Measurements from ENCODE around the gene CYB561.

DNA sequence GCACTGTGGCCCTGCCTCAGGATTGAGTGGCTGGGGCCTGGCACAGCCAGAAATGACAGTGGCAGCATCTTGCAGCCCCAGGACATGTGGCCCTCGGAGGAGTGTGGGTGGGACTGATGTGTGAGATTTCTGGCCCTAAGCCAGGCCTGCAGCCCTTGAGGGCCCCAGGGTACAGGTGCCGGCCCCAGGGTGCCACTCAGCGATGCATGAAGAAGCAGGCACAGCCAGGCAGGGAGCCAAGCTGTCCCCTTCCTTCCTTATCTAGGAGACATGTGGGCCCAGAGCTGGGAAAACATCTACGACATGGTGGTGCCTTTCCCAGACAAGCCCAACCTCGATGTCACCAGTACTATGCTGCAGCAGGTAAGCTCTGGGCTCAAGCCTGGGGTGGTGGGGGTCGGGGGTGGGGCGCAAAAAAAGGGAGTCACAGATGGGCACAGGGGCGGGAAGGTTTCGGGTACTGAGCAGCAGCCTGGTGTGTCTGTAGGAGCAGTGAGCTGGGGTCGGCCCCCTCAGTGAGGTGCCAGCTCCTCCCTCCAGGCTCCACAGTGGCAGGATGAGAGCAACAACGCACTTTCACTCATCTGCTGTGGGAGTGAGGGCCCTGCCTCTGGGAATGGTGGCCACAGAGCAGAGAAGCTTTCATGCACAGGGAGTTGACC, 34.9 kb upstream of the CYB561 start:
- TF ChIP-seq, protein P1, sequence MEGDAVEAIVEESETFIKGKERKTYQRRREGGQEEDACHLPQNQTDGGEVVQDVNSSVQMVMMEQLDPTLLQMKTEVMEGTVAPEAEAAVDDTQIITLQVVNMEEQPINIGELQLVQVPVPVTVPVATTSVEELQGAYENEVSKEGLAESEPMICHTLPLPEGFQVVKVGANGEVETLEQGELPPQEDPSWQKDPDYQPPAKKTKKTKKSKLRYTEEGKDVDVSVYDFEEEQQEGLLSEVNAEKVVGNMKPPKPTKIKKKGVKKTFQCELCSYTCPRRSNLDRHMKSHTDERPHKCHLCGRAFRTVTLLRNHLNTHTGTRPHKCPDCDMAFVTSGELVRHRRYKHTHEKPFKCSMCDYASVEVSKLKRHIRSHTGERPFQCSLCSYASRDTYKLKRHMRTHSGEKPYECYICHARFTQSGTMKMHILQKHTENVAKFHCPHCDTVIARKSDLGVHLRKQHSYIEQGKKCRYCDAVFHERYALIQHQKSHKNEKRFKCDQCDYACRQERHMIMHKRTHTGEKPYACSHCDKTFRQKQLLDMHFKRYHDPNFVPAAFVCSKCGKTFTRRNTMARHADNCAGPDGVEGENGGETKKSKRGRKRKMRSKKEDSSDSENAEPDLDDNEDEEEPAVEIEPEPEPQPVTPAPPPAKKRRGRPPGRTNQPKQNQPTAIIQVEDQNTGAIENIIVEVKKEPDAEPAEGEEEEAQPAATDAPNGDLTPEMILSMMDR (IDR thresholded peaks at IDR 0.05): no peak
- TF ChIP-seq NR3C1 (CRISPR knock-in tag; conservative IDR thresholded peaks at IDR 0.05; ENCODE audit: low read depth): no peak
- no peak for TF ChIP-seq NFATC4 (CRISPR knock-in tag; IDR thresholded peaks at IDR 0.05)
- TF ChIP-seq, protein P2, sequence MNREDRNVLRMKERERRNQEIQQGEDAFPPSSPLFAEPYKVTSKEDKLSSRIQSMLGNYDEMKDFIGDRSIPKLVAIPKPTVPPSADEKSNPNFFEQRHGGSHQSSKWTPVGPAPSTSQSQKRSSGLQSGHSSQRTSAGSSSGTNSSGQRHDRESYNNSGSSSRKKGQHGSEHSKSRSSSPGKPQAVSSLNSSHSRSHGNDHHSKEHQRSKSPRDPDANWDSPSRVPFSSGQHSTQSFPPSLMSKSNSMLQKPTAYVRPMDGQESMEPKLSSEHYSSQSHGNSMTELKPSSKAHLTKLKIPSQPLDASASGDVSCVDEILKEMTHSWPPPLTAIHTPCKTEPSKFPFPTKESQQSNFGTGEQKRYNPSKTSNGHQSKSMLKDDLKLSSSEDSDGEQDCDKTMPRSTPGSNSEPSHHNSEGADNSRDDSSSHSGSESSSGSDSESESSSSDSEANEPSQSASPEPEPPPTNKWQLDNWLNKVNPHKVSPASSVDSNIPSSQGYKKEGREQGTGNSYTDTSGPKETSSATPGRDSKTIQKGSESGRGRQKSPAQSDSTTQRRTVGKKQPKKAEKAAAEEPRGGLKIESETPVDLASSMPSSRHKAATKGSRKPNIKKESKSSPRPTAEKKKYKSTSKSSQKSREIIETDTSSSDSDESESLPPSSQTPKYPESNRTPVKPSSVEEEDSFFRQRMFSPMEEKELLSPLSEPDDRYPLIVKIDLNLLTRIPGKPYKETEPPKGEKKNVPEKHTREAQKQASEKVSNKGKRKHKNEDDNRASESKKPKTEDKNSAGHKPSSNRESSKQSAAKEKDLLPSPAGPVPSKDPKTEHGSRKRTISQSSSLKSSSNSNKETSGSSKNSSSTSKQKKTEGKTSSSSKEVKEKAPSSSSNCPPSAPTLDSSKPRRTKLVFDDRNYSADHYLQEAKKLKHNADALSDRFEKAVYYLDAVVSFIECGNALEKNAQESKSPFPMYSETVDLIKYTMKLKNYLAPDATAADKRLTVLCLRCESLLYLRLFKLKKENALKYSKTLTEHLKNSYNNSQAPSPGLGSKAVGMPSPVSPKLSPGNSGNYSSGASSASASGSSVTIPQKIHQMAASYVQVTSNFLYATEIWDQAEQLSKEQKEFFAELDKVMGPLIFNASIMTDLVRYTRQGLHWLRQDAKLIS (CRISPR knock-in tag; IDR thresholded peaks at IDR 0.05; ENCODE audit: borderline replicate concordance): no peak
- TF ChIP-seq, protein P3, sequence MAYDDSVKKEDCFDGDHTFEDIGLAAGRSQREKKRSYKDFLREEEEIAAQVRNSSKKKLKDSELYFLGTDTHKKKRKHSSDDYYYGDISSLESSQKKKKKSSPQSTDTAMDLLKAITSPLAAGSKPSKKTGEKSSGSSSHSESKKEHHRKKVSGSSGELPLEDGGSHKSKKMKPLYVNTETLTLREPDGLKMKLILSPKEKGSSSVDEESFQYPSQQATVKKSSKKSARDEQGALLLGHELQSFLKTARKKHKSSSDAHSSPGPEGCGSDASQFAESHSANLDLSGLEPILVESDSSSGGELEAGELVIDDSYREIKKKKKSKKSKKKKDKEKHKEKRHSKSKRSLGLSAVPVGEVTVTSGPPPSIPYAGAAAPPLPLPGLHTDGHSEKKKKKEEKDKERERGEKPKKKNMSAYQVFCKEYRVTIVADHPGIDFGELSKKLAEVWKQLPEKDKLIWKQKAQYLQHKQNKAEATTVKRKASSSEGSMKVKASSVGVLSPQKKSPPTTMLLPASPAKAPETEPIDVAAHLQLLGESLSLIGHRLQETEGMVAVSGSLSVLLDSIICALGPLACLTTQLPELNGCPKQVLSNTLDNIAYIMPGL (CRISPR knock-in tag; IDR thresholded peaks at IDR 0.05): no peak
- TF ChIP-seq, protein P4, sequence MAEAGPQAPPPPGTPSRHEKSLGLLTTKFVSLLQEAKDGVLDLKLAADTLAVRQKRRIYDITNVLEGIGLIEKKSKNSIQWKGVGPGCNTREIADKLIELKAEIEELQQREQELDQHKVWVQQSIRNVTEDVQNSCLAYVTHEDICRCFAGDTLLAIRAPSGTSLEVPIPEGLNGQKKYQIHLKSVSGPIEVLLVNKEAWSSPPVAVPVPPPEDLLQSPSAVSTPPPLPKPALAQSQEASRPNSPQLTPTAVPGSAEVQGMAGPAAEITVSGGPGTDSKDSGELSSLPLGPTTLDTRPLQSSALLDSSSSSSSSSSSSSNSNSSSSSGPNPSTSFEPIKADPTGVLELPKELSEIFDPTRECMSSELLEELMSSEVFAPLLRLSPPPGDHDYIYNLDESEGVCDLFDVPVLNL (CRISPR knock-in tag; IDR thresholded peaks at IDR 0.05; ENCODE audit: borderline replicate concordance, low read depth): no peak
- TF ChIP-seq, protein P5, sequence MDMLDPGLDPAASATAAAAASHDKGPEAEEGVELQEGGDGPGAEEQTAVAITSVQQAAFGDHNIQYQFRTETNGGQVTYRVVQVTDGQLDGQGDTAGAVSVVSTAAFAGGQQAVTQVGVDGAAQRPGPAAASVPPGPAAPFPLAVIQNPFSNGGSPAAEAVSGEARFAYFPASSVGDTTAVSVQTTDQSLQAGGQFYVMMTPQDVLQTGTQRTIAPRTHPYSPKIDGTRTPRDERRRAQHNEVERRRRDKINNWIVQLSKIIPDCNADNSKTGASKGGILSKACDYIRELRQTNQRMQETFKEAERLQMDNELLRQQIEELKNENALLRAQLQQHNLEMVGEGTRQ (CRISPR knock-in tag; IDR thresholded peaks at IDR 0.05): no peak
- TF ChIP-seq, protein P6, sequence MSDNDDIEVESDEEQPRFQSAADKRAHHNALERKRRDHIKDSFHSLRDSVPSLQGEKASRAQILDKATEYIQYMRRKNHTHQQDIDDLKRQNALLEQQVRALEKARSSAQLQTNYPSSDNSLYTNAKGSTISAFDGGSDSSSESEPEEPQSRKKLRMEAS (CRISPR knock-in tag; IDR thresholded peaks at IDR 0.05): no peak
- no peak for TF ChIP-seq FOXJ3 (CRISPR knock-in tag; IDR thresholded peaks at IDR 0.05; ENCODE audit: borderline replicate concordance)
- TF ChIP-seq, protein P7, sequence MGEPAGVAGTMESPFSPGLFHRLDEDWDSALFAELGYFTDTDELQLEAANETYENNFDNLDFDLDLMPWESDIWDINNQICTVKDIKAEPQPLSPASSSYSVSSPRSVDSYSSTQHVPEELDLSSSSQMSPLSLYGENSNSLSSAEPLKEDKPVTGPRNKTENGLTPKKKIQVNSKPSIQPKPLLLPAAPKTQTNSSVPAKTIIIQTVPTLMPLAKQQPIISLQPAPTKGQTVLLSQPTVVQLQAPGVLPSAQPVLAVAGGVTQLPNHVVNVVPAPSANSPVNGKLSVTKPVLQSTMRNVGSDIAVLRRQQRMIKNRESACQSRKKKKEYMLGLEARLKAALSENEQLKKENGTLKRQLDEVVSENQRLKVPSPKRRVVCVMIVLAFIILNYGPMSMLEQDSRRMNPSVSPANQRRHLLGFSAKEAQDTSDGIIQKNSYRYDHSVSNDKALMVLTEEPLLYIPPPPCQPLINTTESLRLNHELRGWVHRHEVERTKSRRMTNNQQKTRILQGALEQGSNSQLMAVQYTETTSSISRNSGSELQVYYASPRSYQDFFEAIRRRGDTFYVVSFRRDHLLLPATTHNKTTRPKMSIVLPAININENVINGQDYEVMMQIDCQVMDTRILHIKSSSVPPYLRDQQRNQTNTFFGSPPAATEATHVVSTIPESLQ (CRISPR knock-in tag; IDR thresholded peaks at IDR 0.05): no peak
- TF ChIP-seq MXD4 (CRISPR knock-in tag; IDR thresholded peaks at IDR 0.05; ENCODE audit: borderline replicate concordance): no peak
- TF ChIP-seq TCF7 (CRISPR knock-in tag; IDR thresholded peaks at IDR 0.05; ENCODE audit: low read depth): no peak

All from WTC11 (cell line).